Mesenchymal stem cell (in vitro differentiated cells and primary cell): ENCODE results near the gene TBC1D14.
"Not testable (repeated sequence)": the region's sequence is repeated elsewhere in the genome, so short reads cannot be mapped to it uniquely, and the experiment has no call there.

Source experiments
- DNase-seq: peaks from one replicate; pipeline ENCODE4 v3.0.0-alpha.2; 2013
- H2AFZ ChIP-seq: one replicate; pipeline ENCODE4 v1.6.1; 2013; ENCODE audit warnings: low read depth, mild to moderate bottlenecking, control low read depth, inconsistent platforms, low read length, moderate library complexity
- H2AK5ac ChIP-seq: 2 replicates; pipeline ENCODE4 v1.6.1; 2013; ENCODE audit warnings: low read length, moderate library complexity, mild to moderate bottlenecking, inconsistent platforms; ENCODE audit not compliant: severe bottlenecking
- H2BK120ac ChIP-seq: one replicate; pipeline ENCODE4 v1.6.1; 2013; ENCODE audit warnings: low read depth, mild to moderate bottlenecking, inconsistent platforms, low read length, moderate library complexity
- H2BK12ac ChIP-seq, 2 experiments: one replicate each; pipeline ENCODE4 v1.6.1; 2013; ENCODE audit warnings: inconsistent platforms in 2 of 2, low read length in 2 of 2, mild to moderate bottlenecking in 2 of 2, moderate library complexity in 2 of 2, control low read depth in 1 of 2
- H2BK15ac ChIP-seq: one replicate; pipeline ENCODE4 v1.6.1; 2013; ENCODE audit warnings: mild to moderate bottlenecking, low read depth, inconsistent platforms; ENCODE audit not compliant: poor library complexity, severe bottlenecking
- H2BK5ac ChIP-seq: 2 replicates; pipeline ENCODE4 v1.6.1; 2013; ENCODE audit warnings: low read depth, mild to moderate bottlenecking, low read length, control low read depth, inconsistent platforms; ENCODE audit not compliant: poor library complexity, severe bottlenecking
- H3K14ac ChIP-seq, 2 experiments: one replicate each; pipeline ENCODE4 v1.6.1; 2013; ENCODE audit warnings: inconsistent platforms in 2 of 2, low read length in 2 of 2, control low read depth in 1 of 2, mild to moderate bottlenecking in 1 of 2, moderate library complexity in 1 of 2
- H3K18ac ChIP-seq, 2 experiments: one replicate each; pipeline ENCODE4 v1.6.1; 2013; ENCODE audit warnings: inconsistent platforms in 2 of 2, low read length in 2 of 2, control low read depth in 1 of 2, low read depth in 1 of 2, mild to moderate bottlenecking in 1 of 2
- H3K23ac ChIP-seq, 2 experiments: one replicate each; pipeline ENCODE4 v1.6.1; 2013; ENCODE audit warnings: inconsistent platforms in 2 of 2, low read length in 2 of 2, mild to moderate bottlenecking in 2 of 2, moderate library complexity in 2 of 2, control low read depth in 1 of 2
- H3K27ac ChIP-seq: 2 replicates; pipeline ENCODE4 v1.5.1; 2013; ENCODE audit warnings: mild to moderate bottlenecking, moderate library complexity, low read length, control low read depth, inconsistent platforms; ENCODE audit not compliant: poor library complexity, severe bottlenecking
- H3K27me3 ChIP-seq, 2 experiments: 2 replicates each; pipeline versions ENCODE4 v1.6.1 to v1.7.0; 2013; ENCODE audit warnings: low read length in 2 of 2, mild to moderate bottlenecking in 2 of 2, moderate library complexity in 2 of 2, control low read depth in 1 of 2, inconsistent platforms in 1 of 2; ENCODE audit not compliant: control insufficient read depth in 1 of 2, insufficient read depth in 1 of 2
- H3K36me3 ChIP-seq, 2 experiments: 2 replicates each; pipeline versions ENCODE4 v1.6.1 to v1.7.0; 2013; ENCODE audit warnings: low read length in 2 of 2, control low read depth in 1 of 2, inconsistent platforms in 1 of 2, low read depth in 1 of 2, mild to moderate bottlenecking in 1 of 2; ENCODE audit not compliant: insufficient read depth in 2 of 2, control insufficient read depth in 1 of 2
- H3K4ac ChIP-seq, 2 experiments: one replicate each; pipeline ENCODE4 v1.6.1; 2013; ENCODE audit warnings: inconsistent platforms in 2 of 2, low read length in 2 of 2, mild to moderate bottlenecking in 2 of 2, moderate library complexity in 2 of 2, control low read depth in 1 of 2, low read depth in 1 of 2
- H3K4me1 ChIP-seq: 2 replicates; pipeline ENCODE4 v1.6.1; 2013; ENCODE audit warnings: low read depth, low read length, control low read depth; ENCODE audit not compliant: control insufficient read depth, insufficient read depth
- H3K4me2 ChIP-seq: 2 replicates; pipeline ENCODE4 v1.6.1; 2013; ENCODE audit warnings: low read length, mild to moderate bottlenecking, inconsistent platforms; ENCODE audit not compliant: poor library complexity, severe bottlenecking
- H3K4me3 ChIP-seq, 2 experiments: 2 replicates each; pipeline versions ENCODE4 v1.5.1 to v1.7.0; 2013; ENCODE audit warnings: low read length in 2 of 2, mild to moderate bottlenecking in 2 of 2, control low read depth in 1 of 2, low read depth in 1 of 2; ENCODE audit not compliant: insufficient read depth in 1 of 2
- H3K79me1 ChIP-seq: replicated peaks from 2 replicates; pipeline ENCODE4 v1.6.1; 2013; ENCODE audit warnings: mild to moderate bottlenecking, control low read depth, low read length, inconsistent platforms; ENCODE audit not compliant: poor library complexity, severe bottlenecking
- H3K9ac ChIP-seq: 2 replicates; pipeline ENCODE4 v1.7.0; 2013; ENCODE audit warnings: mild to moderate bottlenecking, low read length, moderate library complexity
- H3K9me3 ChIP-seq: 2 replicates; pipeline ENCODE4 v1.7.0; 2013; ENCODE audit warnings: mild to moderate bottlenecking, low read length; ENCODE audit not compliant: control insufficient read depth
- H4K8ac ChIP-seq: one replicate; pipeline ENCODE4 v1.6.1; 2013; ENCODE audit warnings: inconsistent platforms, mild to moderate bottlenecking, low read length, moderate library complexity
- H4K91ac ChIP-seq: one replicate; pipeline ENCODE4 v1.6.1; 2013; ENCODE audit warnings: mild to moderate bottlenecking, low read length, inconsistent platforms
- WGBS: methylation state at CpG from one replicate; pipeline ENCODE4 v1.1.7; 2013; ENCODE audit warnings: mixed read lengths; 5-methylcytosine and 5-hydroxymethylcytosine counted together

Gene TBC1D14

DNA sequence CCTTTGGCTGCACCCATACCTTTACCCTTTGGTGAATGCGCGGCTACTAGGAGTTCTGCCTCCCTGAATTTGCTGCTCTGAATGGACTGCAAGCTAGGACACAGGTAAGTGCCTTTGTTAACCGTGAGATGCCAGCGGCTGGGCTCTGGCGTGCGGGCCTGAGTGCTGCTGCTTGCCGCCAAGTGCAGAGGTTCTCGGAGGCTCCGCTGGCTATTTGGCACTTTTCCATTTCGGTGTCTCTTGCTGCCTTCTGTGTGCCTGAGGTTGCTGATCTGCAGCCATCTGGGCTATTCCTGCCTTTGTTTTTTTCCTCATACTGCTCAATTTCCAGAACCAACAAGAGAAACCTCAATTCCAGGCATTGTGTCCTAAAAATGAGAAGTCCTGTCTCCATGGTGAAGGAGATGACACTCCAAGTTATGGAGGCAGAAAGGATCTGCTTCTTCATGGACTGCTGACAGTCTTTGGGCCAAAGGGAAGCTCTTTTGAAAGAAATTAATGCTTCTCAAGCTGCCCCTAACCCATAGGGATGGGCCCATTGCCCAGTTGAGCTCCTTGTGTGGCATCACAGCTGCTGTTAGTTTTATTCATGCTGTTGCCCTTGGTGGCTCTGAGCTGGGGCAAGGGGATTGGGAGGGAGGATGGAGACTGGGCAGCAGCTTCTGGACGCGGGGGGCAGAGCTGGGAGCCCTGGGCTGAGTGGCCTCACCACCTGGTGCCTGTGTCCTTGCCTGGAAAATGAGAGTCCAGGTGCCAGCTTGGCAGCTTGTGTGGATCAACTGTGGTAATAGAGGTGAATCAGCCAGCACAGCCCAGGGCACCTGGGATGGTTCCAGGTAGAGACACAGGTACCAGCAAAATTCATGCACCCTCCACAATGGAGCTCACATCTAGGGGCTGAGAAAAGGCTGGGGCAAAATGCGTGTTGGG, 3.8 kb upstream of the TBC1D14 start:
- H2AK5ac ChIP-seq = no peak overlapping the region
- DNase-seq = no peak
- H3K4ac ChIP-seq = no peak overlapping the region
- H3K4me1 ChIP-seq = peaks cover 15% of the 10 kb centered on the region
- no peak overlapping the region for H3K23ac ChIP-seq
- no peak overlapping the region for H3K18ac ChIP-seq
- no peak overlapping the region for H3K14ac ChIP-seq
- peak overlapping the region; percentile 2 to 14 for H2BK12ac ChIP-seq
- H3K79me1 ChIP-seq = peaks cover 9% of the 10 kb centered on the region
- no peaks in the 10 kb centered on the region for H3K9me3 ChIP-seq
- H2BK120ac ChIP-seq = no peak overlapping the region
- H3K36me3 ChIP-seq = no peaks in the 10 kb centered on the region
- no peak overlapping the region for H4K8ac ChIP-seq
- WGBS = 92% methylated on average over 13 of the region's 13 CpGs
- H2BK15ac ChIP-seq = no peak overlapping the region
- H4K91ac ChIP-seq = peak overlapping the region; percentile 57
- no peak overlapping the region for H3K4me2 ChIP-seq
- no peak overlapping the region for H2AFZ ChIP-seq
- no peak overlapping the region for H2BK5ac ChIP-seq
- no peak overlapping the region for H3K9ac ChIP-seq
- no peak overlapping the region for H3K27ac ChIP-seq
- H3K4me3 ChIP-seq = no peak overlapping the region
- peaks cover 4 to 28% of the 10 kb centered on the region in 2 experiments for H3K27me3 ChIP-seq

DNA sequence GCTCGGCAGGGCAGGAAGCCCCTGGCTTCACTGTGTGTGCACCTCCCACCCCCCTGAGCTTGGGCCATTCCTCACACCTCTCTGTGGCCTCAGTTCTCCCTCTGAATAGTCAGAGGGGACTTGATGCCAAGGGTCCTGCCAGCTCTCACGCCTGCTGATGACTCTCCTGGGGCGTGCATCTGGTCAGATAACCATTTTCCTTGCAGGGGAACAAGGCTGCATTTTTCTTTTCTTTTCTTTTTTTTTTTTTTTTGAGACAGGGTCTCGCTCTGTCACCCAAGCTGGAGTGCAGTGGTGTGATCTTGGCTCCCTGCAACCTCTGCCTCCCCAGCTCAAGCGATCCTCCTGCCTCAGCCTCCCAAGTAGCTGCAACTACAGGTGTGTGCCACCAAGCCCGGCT, 3.1 kb upstream of the TBC1D14 start:
- Histone ChIP-seq H3K27me3 (peaks cover 4 to 26% of the 10 kb centered on the region in 2 experiments), H3K79me1 (peaks cover 16% of the 10 kb centered on the region), H3K4me1 (peaks cover 19% of the 10 kb centered on the region)
- not testable (repeated sequence) for H2BK12ac ChIP-seq, H2AK5ac ChIP-seq, H3K4me3 ChIP-seq, H3K9ac ChIP-seq, H4K91ac ChIP-seq, H2BK5ac ChIP-seq, H3K23ac ChIP-seq, H3K4me2 ChIP-seq, H3K18ac ChIP-seq, H4K8ac ChIP-seq, H2BK15ac ChIP-seq, H2AFZ ChIP-seq, H3K27ac ChIP-seq, H3K36me3 ChIP-seq, H3K14ac ChIP-seq, H2BK120ac ChIP-seq, H3K9me3 ChIP-seq, DNase-seq, H3K4ac ChIP-seq
- 95% methylated on average over 6 of the region's 6 CpGs for WGBS

DNA sequence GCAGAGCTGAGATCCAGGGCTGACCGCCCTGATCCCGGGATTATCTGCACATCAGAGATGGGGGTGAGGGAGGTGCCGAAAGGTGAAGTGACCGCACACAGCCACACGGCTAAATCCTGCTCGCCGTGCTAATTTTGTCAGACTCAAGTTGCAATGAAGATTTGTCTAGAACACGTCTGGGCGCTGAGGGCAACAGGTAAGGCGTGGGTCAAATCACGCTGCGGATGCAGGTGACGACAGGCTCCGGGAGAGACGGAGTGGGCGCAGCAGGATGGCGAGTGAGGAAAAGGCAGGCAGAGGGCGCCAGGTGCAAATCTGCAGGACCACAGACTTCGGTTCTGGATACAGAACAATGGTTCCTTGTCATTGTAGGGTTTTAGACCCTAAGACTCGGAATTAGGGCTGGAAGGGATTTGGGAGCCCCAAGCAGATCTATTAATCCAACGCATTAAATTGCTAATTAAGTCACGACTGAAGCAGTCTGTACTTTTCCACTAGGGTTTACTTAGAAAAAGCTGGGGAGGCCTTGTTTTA, 1.9 kb upstream of the TBC1D14 start:
- no peaks in the 10 kb centered on the region for H3K36me3 ChIP-seq
- no peak overlapping the region for H2AK5ac ChIP-seq
- H2BK15ac ChIP-seq = no peak overlapping the region
- H3K4me3 ChIP-seq = no peak overlapping the region
- no peak overlapping the region for H4K91ac ChIP-seq
- H2BK5ac ChIP-seq = no peak overlapping the region
- no peak overlapping the region for H3K23ac ChIP-seq
- WGBS = 50% methylated on average over 21 of the region's 22 CpGs
- no peak overlapping the region for H4K8ac ChIP-seq
- H3K9ac ChIP-seq = no peak overlapping the region
- no peak overlapping the region for H3K18ac ChIP-seq
- peak overlapping the region in 1 of 2 experiments; percentile 60 for H3K4ac ChIP-seq
- H2AFZ ChIP-seq = no peak overlapping the region
- peaks cover 21% of the 10 kb centered on the region for H3K4me1 ChIP-seq
- H3K27me3 ChIP-seq = peaks cover 4 to 26% of the 10 kb centered on the region in 2 experiments
- no peak overlapping the region for H3K14ac ChIP-seq
- no peak overlapping the region for H3K27ac ChIP-seq
- no peak overlapping the region for H2BK120ac ChIP-seq
- peaks cover 23% of the 10 kb centered on the region for H3K79me1 ChIP-seq
- no peaks in the 10 kb centered on the region for H3K9me3 ChIP-seq
- no peak for DNase-seq
- peak overlapping the region; percentile 17 to 62 for H2BK12ac ChIP-seq
- H3K4me2 ChIP-seq = no peak overlapping the region

DNA sequence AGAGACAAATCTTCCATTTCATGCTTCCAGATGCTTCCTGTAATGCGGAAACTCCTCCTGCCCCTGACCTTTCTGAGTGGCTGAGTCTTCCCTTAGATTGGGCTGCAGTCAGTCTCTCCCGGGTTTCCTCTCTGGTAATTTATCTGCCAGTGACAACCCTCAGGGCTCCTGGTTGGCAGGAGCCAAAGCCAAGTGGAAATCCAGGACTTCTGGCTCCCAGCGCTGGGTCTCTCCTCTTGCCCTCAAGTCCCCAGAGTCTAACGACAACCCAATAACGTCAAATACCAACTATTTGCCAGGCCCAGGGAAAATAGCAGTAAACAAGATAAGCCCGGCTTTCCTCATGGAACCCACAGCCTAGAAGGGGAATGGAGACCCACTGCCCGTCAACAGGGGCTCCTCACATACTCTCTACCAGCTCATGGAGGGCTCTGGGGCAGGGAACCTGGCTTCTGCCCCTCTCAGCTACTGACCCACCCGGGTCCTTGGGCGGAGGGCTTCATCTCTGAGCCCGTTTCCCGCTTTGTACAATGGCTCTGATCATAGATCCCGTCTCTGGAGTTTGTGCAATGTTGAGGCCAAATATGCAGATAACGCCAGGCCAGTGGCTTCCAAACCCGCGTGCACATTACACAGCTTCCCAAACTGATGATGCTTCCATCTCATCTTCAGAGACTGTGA, 1.1 kb upstream of the TBC1D14 start:
- Histone ChIP-seq H3K9me3 (no peaks in the 10 kb centered on the region), H3K4ac (peak overlapping the region; percentile 77 to 97), H2AFZ (no peak overlapping the region), H3K23ac (no peak overlapping the region), H2BK12ac (peak overlapping the region; percentile 4 to 83), H3K27me3 (peaks cover 4 to 26% of the 10 kb centered on the region in 2 experiments), H2BK120ac (peak overlapping the region; percentile 89), H2AK5ac (peak overlapping the region; percentile 54), H4K8ac (peak overlapping the region; percentile 76), H2BK15ac (peak overlapping the region; percentile 94), H3K4me2 (peak overlapping the region; percentile 91), H3K36me3 (no peaks in the 10 kb centered on the region), H3K27ac (peak overlapping the region; percentile 56), H3K14ac (peak overlapping the region in 1 of 2 experiments; percentile 70), H4K91ac (no peak overlapping the region), H3K79me1 (peaks cover 26% of the 10 kb centered on the region), H3K4me1 (peaks cover 21% of the 10 kb centered on the region), H2BK5ac (no peak overlapping the region), H3K4me3 (peak overlapping the region; percentile 79 to 88), H3K18ac (peak overlapping the region; percentile 73 to 97), H3K9ac (peak overlapping the region; percentile 92)
- WGBS = 37% methylated on average over 15 of the region's 15 CpGs
- DNase-seq = peak; percentile 62
